GM12891 (cell line): ENCODE data around the gene LHX3. TPM values are rescaled to one million over a fixed set of nuclear protein-coding genes. Genes with fewer than 3 reads are reported as not detected.

Experiments
- DNase-seq: peaks from one replicate; pipeline ENCODE4 v3.0.0; 2011; ENCODE audit warnings: low spot score; ENCODE audit not compliant: insufficient read length
- FAIRE-seq: peaks from 2 replicates; lab custom pipeline; 2011; peaks lifted over from hg19 to GRCh38; lab: Jason Lieb, UNC
- PAX5 ChIP-seq: IDR thresholded peaks from 2 replicates; pipeline ENCODE4 v1.6.1; 2011; ENCODE audit warnings: low read length, moderate library complexity, mild to moderate bottlenecking; ENCODE audit not compliant: insufficient read depth, severe bottlenecking
- POLR2A ChIP-seq: IDR thresholded peaks from 2 replicates; pipeline ENCODE4 v1.6.1; 2011; ENCODE audit warnings: low read depth, low read length, control low read depth
- POLR2AphosphoS5 ChIP-seq: IDR thresholded peaks from 2 replicates; pipeline ENCODE4 v1.6.1; 2011; ENCODE audit warnings: low read depth, low read length, control low read depth
- POU2F2 ChIP-seq: IDR thresholded peaks from 2 replicates; pipeline ENCODE4 v1.6.1; 2011; ENCODE audit warnings: low read depth, mild to moderate bottlenecking, control low read depth, low read length, moderate library complexity
- SPI1 ChIP-seq: IDR thresholded peaks from 2 replicates; pipeline ENCODE4 v1.6.1; 2011; ENCODE audit warnings: low read depth, low read length, control low read depth
- TAF1 ChIP-seq: IDR thresholded peaks from 2 replicates; pipeline ENCODE4 v1.6.1; 2011; ENCODE audit warnings: low read depth, low read length, control low read depth
- polyA plus RNA-seq: library from polyadenylated mRNA; unstranded; fragments of >200 nt; gene quantifications from one replicate; pipeline ENCODE4 v1.2.1, GENCODE V29; 2012; ENCODE audit warnings: low read depth, missing spikeins, inconsistent platforms; ENCODE audit not compliant: missing spikeins

LHX3 gene
- not detected for polyA plus RNA-seq

- TF ChIP-seq POU2F2 (no peak), POLR2A (no peak), POLR2AphosphoS5 (no peak), PAX5 (no peak), TAF1 (no peak), SPI1 (no peak)
- DNase-seq (peak; percentile 71), FAIRE-seq (no peak)
Observed at GRCh38 chr9:136204838-136205706, at the start of gene LHX3. TSS of gene LHX3 (minus strand) at chr9:136205128. CDS start at chr9:136205012, 116 bp downstream.

- FAIRE-seq, result no peak
- DNase-seq, result no peak
- TF ChIP-seq POLR2AphosphoS5, result no peak
- TF ChIP-seq POU2F2, result no peak
- no peak for TF ChIP-seq SPI1
Observed at GRCh38 chr9:136253246-136254130, 48.6 kb upstream of the LHX3 start.

- TF ChIP-seq SPI1 (no peak), POLR2AphosphoS5 (no peak), TAF1 (no peak), POLR2A (no peak), PAX5 (no peak)
- FAIRE-seq, result no peak
- no peak for DNase-seq
Observed at GRCh38 chr9:136252846-136253245, 47.9 kb upstream of the LHX3 start.

GRCh38 chr9:136252281-136252680 is 47.4 kb upstream of the LHX3 start:
- no peak for TF ChIP-seq POLR2AphosphoS5
- TF ChIP-seq POLR2A, result no peak
- no peak for TF ChIP-seq TAF1
- no peak for TF ChIP-seq SPI1
- no peak for TF ChIP-seq PAX5
- no peak for TF ChIP-seq POU2F2
- no peak for DNase-seq
- FAIRE-seq, result no peak

GRCh38 chr9:136251264-136252115 is 46.6 kb upstream of the LHX3 start:
- FAIRE-seq (no peak), DNase-seq (no peak)
- TF ChIP-seq POLR2AphosphoS5 (no peak), SPI1 (no peak), POLR2A (no peak)

GRCh38 chr9:136250676-136251075 is 45.7 kb upstream of the LHX3 start:
- DNase-seq (no peak), FAIRE-seq (no peak)
- no peak for TF ChIP-seq POLR2A
- TF ChIP-seq POU2F2, result no peak
- TF ChIP-seq TAF1, result no peak
- TF ChIP-seq SPI1, result no peak
- no peak for TF ChIP-seq POLR2AphosphoS5
- no peak for TF ChIP-seq PAX5

GRCh38 chr9:136249877-136250559 is 45.1 kb upstream of the LHX3 start:
- no peak for TF ChIP-seq POU2F2
- TF ChIP-seq POLR2A, result no peak
- TF ChIP-seq SPI1, result no peak
- TF ChIP-seq POLR2AphosphoS5, result no peak
- TF ChIP-seq PAX5, result no peak
- no peak for TF ChIP-seq TAF1
- FAIRE-seq, result no peak
- no peak for DNase-seq

- TF ChIP-seq TAF1 (no peak), POLR2AphosphoS5 (no peak), SPI1 (no peak), POLR2A (no peak), PAX5 (no peak), POU2F2 (no peak)
- FAIRE-seq (no peak), DNase-seq (no peak)
Observed at GRCh38 chr9:136248951-136249876, 44.3 kb upstream of the LHX3 start.
